Measurements from ENCODE around the gene SLC39A10. TPM values are rescaled to one million over a fixed set of nuclear protein-coding genes. Genes with fewer than 3 reads are reported as not detected.

Gene SLC39A10
- total and polyA plus RNA-seq, 9 of the 15 experiments (the other 6 are each of a cell fraction or from before 2014, with no cell fraction given): 12.5 to 40.1 (median 23.1) TPM

- TF ChIP-seq MYC (IDR thresholded peaks at IDR 0.05; ENCODE audit: low read depth, low read length) (peak; percentile 72), MYC (CRISPR knock-in tag; IDR thresholded peaks at IDR 0.05; ENCODE audit: borderline replicate concordance, low read depth) (no peak), ATF4 (CRISPR knock-in tag; IDR thresholded peaks at IDR 0.05) (no peak), FOXA3 (CRISPR knock-in tag; conservative IDR thresholded peaks at IDR 0.05 in 1 of 2, IDR thresholded peaks at IDR 0.05 in 1 of 2) (peak; percentile 85 to 92), BACH1 (tag; IDR thresholded peaks at IDR 0.05) (no peak), RBBP5 (IDR thresholded peaks at IDR 0.05; ENCODE audit: borderline replicate concordance, insufficient read depth, low read length, poor library complexity, severe bottlenecking) (peak; percentile 37), SMAD1 (IDR thresholded peaks at IDR 0.05; ENCODE audit: low read depth, low read length, partially characterized antibody) (peak; percentile 66), CXXC5 (CRISPR knock-in tag; IDR thresholded peaks at IDR 0.05) (peak; percentile 62), E2F3 (CRISPR knock-in tag; IDR thresholded peaks at IDR 0.05) (peak; percentile 51; the same call in 1 of the 2 replicates), NCOA1 (IDR thresholded peaks at IDR 0.05; ENCODE audit: low read depth) (no peak), GATA2 (CRISPR knock-in tag; IDR thresholded peaks at IDR 0.05) (no peak), ZNF76 (CRISPR knock-in tag; IDR thresholded peaks at IDR 0.05; ENCODE audit: borderline replicate concordance) (no peak), ATF7 (IDR thresholded peaks at IDR 0.05) (0 out of 2 replicates have a peak, but pooled peaks have one; percentile 73), OTX1 (CRISPR knock-in tag; IDR thresholded peaks at IDR 0.05) (peak; percentile 56; the same call in 1 of the 2 replicates), SP1 (CRISPR knock-in tag; IDR thresholded peaks at IDR 0.05) (peak; percentile 79), SRF (CRISPR knock-in tag; IDR thresholded peaks at IDR 0.05) (peak; percentile 31 to 63; a peak in 2 of 4 replicates), SRSF1 (IDR thresholded peaks at IDR 0.05; ENCODE audit: low read depth, low read length) (peak; percentile 100), NR1H2 (CRISPR knock-in tag; IDR thresholded peaks at IDR 0.05) (0 out of 2 replicates have a peak, but pooled peaks have one; percentile 67), SMAD3 (CRISPR knock-in tag; conservative IDR thresholded peaks at IDR 0.05) (no peak), POLR2G (IDR thresholded peaks at IDR 0.05; ENCODE audit: low read depth, low read length) (peak; percentile 93; the same call in 1 of the 2 replicates), HNRNPK (IDR thresholded peaks at IDR 0.05; ENCODE audit: low read depth, low read length, poor library complexity, severe bottlenecking) (peak; percentile 100), BRD4 (IDR thresholded peaks at IDR 0.05) (peak; percentile 59), ZBTB2 (IDR thresholded peaks at IDR 0.05) (peak; percentile 89), ZFPM2 (CRISPR knock-in tag; IDR thresholded peaks at IDR 0.05) (no peak), BHLHE40 (IDR thresholded peaks at IDR 0.05; ENCODE audit: low read length) (peak; percentile 59)
Measured at GRCh38 chr2:195656859-195657633, at the start of gene SLC39A10 (continued).

Data from K562 (cell line).